ENCODE measurements around the gene TCF3.

DNA sequence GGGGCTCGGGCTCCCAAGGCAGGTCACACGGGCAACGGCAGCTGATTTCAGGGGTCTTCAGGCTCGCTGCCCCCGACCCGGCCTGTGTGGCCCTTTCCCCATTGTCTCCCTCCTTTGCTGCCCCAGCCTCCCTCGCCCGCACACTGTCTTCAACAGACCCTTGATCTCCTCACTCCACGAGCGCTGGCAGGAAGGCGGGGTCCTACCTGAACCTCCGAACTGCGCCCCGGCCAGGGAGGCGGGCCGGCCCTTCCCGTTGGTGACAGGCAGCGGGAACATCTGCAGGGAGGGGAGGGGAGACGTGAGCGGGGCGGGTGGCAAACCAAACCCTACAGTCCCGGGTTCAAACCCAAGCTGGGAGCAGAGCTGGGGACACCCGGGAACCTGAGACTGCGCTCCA lies 6.3 kb downstream of the TCF3 start:
- TF ChIP-seq, protein P1, sequence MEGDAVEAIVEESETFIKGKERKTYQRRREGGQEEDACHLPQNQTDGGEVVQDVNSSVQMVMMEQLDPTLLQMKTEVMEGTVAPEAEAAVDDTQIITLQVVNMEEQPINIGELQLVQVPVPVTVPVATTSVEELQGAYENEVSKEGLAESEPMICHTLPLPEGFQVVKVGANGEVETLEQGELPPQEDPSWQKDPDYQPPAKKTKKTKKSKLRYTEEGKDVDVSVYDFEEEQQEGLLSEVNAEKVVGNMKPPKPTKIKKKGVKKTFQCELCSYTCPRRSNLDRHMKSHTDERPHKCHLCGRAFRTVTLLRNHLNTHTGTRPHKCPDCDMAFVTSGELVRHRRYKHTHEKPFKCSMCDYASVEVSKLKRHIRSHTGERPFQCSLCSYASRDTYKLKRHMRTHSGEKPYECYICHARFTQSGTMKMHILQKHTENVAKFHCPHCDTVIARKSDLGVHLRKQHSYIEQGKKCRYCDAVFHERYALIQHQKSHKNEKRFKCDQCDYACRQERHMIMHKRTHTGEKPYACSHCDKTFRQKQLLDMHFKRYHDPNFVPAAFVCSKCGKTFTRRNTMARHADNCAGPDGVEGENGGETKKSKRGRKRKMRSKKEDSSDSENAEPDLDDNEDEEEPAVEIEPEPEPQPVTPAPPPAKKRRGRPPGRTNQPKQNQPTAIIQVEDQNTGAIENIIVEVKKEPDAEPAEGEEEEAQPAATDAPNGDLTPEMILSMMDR (IDR thresholded peaks at IDR 0.05 in 2 of 3, conservative IDR thresholded peaks at IDR 0.05 in 1 of 3; ENCODE audit: borderline replicate concordance in 1 of 3, insufficient read depth in 1 of 3, low read depth in 2 of 3, low read length in 2 of 3), result no peak
- TF ChIP-seq FOSL1 (IDR thresholded peaks at IDR 0.05; ENCODE audit: low read depth), result no peak
- TF ChIP-seq POLR2A (IDR thresholded peaks at IDR 0.05; ENCODE audit: borderline replicate concordance, extremely low read depth, insufficient read depth, insufficient read length), result no peak
- TF ChIP-seq EZH2phosphoT487 (IDR thresholded peaks at IDR 0.05; ENCODE audit: borderline replicate concordance), result no peak
- no peak for TF ChIP-seq POLR2AphosphoS5 (IDR thresholded peaks at IDR 0.05; ENCODE audit: low read depth, low read length)
- TF ChIP-seq, protein P2, sequence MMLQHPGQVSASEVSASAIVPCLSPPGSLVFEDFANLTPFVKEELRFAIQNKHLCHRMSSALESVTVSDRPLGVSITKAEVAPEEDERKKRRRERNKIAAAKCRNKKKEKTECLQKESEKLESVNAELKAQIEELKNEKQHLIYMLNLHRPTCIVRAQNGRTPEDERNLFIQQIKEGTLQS (IDR thresholded peaks at IDR 0.05), result no peak
- TF ChIP-seq CBX3 (IDR thresholded peaks at IDR 0.05; ENCODE audit: low read depth), result no peak
- TF ChIP-seq, protein P3, sequence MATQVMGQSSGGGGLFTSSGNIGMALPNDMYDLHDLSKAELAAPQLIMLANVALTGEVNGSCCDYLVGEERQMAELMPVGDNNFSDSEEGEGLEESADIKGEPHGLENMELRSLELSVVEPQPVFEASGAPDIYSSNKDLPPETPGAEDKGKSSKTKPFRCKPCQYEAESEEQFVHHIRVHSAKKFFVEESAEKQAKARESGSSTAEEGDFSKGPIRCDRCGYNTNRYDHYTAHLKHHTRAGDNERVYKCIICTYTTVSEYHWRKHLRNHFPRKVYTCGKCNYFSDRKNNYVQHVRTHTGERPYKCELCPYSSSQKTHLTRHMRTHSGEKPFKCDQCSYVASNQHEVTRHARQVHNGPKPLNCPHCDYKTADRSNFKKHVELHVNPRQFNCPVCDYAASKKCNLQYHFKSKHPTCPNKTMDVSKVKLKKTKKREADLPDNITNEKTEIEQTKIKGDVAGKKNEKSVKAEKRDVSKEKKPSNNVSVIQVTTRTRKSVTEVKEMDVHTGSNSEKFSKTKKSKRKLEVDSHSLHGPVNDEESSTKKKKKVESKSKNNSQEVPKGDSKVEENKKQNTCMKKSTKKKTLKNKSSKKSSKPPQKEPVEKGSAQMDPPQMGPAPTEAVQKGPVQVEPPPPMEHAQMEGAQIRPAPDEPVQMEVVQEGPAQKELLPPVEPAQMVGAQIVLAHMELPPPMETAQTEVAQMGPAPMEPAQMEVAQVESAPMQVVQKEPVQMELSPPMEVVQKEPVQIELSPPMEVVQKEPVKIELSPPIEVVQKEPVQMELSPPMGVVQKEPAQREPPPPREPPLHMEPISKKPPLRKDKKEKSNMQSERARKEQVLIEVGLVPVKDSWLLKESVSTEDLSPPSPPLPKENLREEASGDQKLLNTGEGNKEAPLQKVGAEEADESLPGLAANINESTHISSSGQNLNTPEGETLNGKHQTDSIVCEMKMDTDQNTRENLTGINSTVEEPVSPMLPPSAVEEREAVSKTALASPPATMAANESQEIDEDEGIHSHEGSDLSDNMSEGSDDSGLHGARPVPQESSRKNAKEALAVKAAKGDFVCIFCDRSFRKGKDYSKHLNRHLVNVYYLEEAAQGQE (IDR thresholded peaks at IDR 0.05; ENCODE audit: low read depth), result no peak

Data from HCT116 (cell line).